Measurements from ENCODE around the gene NUP98. TPM values are rescaled to one million over a fixed set of nuclear protein-coding genes. Genes with fewer than 3 reads are reported as not detected.
"Not testable (repeated sequence)": the region's sequence is repeated elsewhere in the genome, so short reads cannot be mapped to it uniquely, and the experiment has no call there.

NUP98 gene
- polyA plus RNA-seq, 2 of the 4 experiments (the other 2 are of a cell fraction) = 54.2 to 121 TPM

DNA sequence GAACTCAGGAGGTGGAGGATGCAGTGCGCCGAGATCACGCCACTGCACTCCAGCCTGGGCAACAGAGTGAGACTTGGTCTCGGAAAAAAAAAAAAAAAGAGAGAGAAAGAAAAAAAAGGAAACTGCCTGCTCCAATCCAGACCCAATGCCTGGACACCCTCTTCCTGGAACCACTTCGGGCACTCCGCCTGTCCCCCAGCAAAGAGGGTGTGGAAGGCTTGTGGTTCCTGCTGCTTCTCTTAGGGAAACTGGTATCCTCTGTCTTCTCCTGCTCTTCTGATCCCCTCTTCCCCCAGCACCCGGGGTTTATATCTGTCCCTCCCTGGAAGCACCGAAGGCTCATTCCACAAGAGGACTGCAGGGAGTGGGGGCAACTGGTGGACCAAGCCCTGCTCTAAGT, 139.1 kb downstream of the NUP98 start:
- CTCF ChIA-PET = no interaction called here
- DNase-seq (ENCODE audit: low read depth in 1 of 2, low spot score in 1 of 2) (no peak), FAIRE-seq (no peak), ATAC-seq (peak in 1 of 2 experiments; percentile 20; a peak in 1 of 6 replicates)
- Histone ChIP-seq H3K4me3 (no peak overlapping the region), H3K4me1 (no peaks in the 10 kb centered on the region), H3K9me3 (no peaks in the 10 kb centered on the region), H3K27ac (no peak overlapping the region), H3K4me2 (no peak overlapping the region)
- TF ChIP-seq, protein P1, sequence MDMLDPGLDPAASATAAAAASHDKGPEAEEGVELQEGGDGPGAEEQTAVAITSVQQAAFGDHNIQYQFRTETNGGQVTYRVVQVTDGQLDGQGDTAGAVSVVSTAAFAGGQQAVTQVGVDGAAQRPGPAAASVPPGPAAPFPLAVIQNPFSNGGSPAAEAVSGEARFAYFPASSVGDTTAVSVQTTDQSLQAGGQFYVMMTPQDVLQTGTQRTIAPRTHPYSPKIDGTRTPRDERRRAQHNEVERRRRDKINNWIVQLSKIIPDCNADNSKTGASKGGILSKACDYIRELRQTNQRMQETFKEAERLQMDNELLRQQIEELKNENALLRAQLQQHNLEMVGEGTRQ (IDR thresholded peaks at IDR 0.05) = no peak
- whole genome bisulfite sequencing (ENCODE audit: missing lambda C conversion rate) = 64% methylated on average over 8 of the region's 8 CpGs
- POLR2A ChIA-PET = no interaction called here

DNA sequence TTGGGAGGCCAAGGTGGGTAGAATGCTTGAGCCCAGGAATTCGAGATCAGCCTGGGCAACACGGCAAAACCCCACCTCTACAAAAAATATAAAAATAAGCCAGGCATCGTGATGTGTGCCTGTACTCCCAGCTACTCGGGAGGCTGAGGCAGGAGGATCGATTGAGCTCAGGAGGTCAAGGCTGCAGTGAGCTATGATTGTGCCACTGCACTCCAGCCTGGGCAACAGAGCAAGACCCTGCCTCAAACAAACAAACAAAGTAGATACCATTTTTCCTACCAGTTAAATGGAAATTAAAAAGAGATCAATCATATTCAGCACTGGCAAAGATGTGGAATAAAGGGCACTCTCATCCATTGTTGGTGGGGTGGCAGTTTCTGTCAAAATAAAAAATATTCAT, 140.0 kb downstream of the NUP98 start:
- H3K4me2 ChIP-seq; ATAC-seq; FAIRE-seq; H3K4me3 ChIP-seq; DNase-seq (ENCODE audit: low read depth in 1 of 2, low spot score in 1 of 2); H3K9me3 ChIP-seq; H3K4me1 ChIP-seq; H3K27ac ChIP-seq; POLR2A ChIA-PET: not testable (repeated sequence)
- 38% methylated on average over 5 of the region's 5 CpGs for WGBS (ENCODE audit: missing lambda C conversion rate)
- CTCF ChIA-PET = interaction anchor here (0.8 kb wide), 1 partner anchor 13 kb away, joined by 3 read pairs; no protein-coding TSS in a partner anchor

DNA sequence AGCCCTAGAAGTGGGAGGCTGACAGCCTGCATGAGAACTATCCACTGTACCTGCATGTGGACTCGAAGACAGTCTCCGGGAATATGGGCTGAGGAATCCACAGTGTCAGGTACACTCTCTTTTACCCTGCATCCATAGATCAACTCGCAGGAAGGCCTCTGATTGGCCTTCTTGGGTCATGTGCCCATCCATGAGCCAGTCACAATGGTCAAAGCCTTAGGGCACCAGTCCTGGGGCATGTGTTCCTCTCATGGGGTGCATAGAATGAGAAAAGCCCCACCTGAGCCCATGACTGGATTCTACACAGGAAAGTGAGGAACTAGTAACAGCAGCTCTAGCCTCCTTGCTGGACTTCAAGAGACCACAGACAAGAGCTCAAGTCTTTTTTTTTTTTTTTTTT, 141.8 kb downstream of the NUP98 start:
- POLR2A ChIA-PET = no interaction called here

DNA sequence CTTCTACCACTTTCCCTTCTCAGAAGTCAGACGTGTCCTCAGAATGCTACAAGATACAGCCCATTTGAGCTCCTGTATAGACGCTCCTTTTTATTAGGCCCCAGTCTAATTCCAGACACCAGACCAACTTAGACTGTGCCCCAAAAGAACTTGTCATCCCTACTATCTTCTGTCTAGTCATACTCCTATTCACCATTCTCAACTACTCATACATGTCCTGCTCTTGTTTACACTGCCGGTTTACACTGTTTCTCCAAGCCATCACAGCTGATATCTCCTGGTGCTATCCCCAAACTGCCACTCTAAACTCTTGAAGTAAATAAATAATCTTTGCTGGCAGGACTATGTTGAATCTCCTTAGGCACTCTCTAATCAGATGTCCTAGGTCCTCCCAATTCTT, 144.8 kb downstream of the NUP98 start:
- H3K4me2 ChIP-seq; H3K9me3 ChIP-seq; H3K27ac ChIP-seq; CTCF ChIA-PET; FAIRE-seq; H3K4me3 ChIP-seq; ATAC-seq; POLR2A ChIA-PET; DNase-seq (ENCODE audit: low read depth in 1 of 2, low spot score in 1 of 2); H3K4me1 ChIP-seq: not testable (repeated sequence)
- 67% methylated on average over 3 of the region's 3 CpGs for WGBS (ENCODE audit: missing lambda C conversion rate)

More for the DNA sequence above, 141.8 kb downstream of the NUP98 start:
- Histone ChIP-seq H3K4me3 (no peak overlapping the region), H3K4me2 (no peak overlapping the region), H3K27ac (no peak overlapping the region), H3K9me3 (no peaks in the 10 kb centered on the region), H3K4me1 (no peaks in the 10 kb centered on the region)
- FAIRE-seq (no peak), ATAC-seq (peak in 1 of 2 experiments; percentile 63; a peak in 3 of 6 replicates), DNase-seq (ENCODE audit: low read depth in 1 of 2, low spot score in 1 of 2) (no peak)
- TF ChIP-seq, protein P1 (IDR thresholded peaks at IDR 0.05) = peak; percentile 49
- no peak for TF ChIP-seq KDM5A (IDR thresholded peaks at IDR 0.05)
- CTCF ChIA-PET = interaction anchor here (0.7 kb wide), 1 partner anchor 1923 kb away, joined by 3 read pairs; no protein-coding TSS in a partner anchor
- WGBS (ENCODE audit: missing lambda C conversion rate) = 54% methylated on average over 3 of the region's 3 CpGs

DNA sequence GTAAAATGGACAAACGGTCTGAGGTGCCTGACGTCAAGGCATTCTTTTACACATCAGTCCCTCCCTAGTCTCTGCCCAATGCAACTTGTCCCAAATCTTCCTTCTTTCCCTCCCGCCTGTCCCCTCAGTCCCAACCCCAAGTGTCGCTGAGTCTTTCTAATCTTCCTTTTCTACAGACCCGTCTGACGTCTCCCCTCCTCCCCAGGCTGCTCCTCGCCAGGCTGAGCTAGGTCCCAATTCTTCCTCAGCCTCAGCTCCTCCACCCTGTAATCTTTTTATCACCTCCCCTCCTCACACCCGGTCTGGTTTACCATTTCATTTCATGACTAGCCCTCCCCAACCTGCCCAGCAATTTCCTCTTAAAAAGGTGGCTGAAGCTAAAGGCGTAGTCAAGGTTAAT, 148.0 kb downstream of the NUP98 start:
- ATAC-seq; POLR2A ChIA-PET; CTCF ChIA-PET; FAIRE-seq; DNase-seq (ENCODE audit: low read depth in 1 of 2, low spot score in 1 of 2); H3K4me3 ChIP-seq; H3K9me3 ChIP-seq; H3K27ac ChIP-seq: not testable (repeated sequence)
- Histone ChIP-seq H3K4me1 (peaks cover 12% of the 10 kb centered on the region), H3K4me2 (peak overlapping the region; percentile 54; the same call in 1 of the 3 replicates)
- 47% methylated on average over 9 of the region's 9 CpGs for WGBS (ENCODE audit: missing lambda C conversion rate)

DNA sequence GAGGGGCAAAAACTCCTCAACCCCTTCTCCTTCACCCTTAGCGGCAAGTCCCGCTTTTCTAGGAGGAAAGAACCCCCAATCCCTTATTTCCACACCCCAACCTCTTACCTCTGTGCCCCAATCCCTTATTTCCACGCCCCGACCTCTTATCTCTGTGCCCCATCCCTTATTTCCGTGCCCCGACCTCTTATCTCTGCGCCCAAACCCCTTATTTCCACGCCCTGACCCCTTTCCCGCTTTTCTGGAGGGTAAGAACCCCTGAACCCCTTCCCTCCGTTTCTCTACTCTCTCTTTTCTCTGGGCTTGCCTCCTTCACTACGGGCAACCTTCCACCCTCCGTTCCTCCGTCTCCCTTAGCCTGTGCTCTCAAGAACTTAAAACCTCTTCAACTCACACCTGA, 148.5 kb downstream of the NUP98 start:
- DNase-seq (ENCODE audit: low read depth in 1 of 2, low spot score in 1 of 2); H3K9me3 ChIP-seq; ATAC-seq; FAIRE-seq; H3K27ac ChIP-seq; POLR2A ChIA-PET; CTCF ChIA-PET; H3K4me3 ChIP-seq: not testable (repeated sequence)
- 18% methylated on average over 13 of the region's 13 CpGs for WGBS (ENCODE audit: missing lambda C conversion rate)
- peak overlapping the region; percentile 54; the same call in 2 of the 3 replicates for H3K4me2 ChIP-seq
- H3K4me1 ChIP-seq = peaks cover 16% of the 10 kb centered on the region

DNA sequence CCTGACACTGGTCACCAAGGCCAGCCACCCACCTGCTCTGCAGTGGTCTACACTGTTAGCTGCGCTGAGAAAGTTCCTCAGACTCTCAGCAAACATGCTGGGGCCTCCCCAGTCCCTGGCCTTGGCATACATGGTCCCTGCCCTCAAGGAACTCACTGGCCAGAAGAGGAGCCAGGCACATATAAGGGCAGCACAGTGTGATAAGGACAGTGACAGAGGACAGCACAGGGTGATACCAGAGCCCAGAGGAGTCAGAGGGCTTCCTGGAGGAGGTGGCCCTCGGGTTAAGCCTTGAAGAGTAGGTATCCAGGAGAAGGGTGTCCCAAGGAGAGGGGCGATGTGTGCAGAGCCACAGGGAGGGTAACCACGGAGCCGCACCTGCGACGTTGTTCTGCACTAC, 151.8 kb downstream of the NUP98 start:
- ChIA-PET CTCF (no interaction called here), POLR2A (no interaction called here)
- H3K4me3 ChIP-seq = no peak overlapping the region
- FAIRE-seq (no peak), DNase-seq (ENCODE audit: low read depth in 1 of 2, low spot score in 1 of 2) (no peak), ATAC-seq (no peak)
- no peak overlapping the region for H3K27ac ChIP-seq
- peak overlapping the region; percentile 54; the same call in 2 of the 3 replicates for H3K4me2 ChIP-seq
- no peaks in the 10 kb centered on the region for H3K9me3 ChIP-seq
- WGBS (ENCODE audit: missing lambda C conversion rate) = 69% methylated on average over 7 of the region's 7 CpGs
- H3K4me1 ChIP-seq = peaks cover 27% of the 10 kb centered on the region
- peak; percentile 34 for TF ChIP-seq ZFP36 (IDR thresholded peaks at IDR 0.05; ENCODE audit: borderline replicate concordance, partially characterized antibody)
- TF ChIP-seq, protein P2, sequence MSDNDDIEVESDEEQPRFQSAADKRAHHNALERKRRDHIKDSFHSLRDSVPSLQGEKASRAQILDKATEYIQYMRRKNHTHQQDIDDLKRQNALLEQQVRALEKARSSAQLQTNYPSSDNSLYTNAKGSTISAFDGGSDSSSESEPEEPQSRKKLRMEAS (IDR thresholded peaks at IDR 0.05) = no peak

Measured in A549 (cell line).